HepG2 (cell line): ENCODE data around the gene KRTAP10-8. TPM values are rescaled to one million over a fixed set of nuclear protein-coding genes. Genes with fewer than 3 reads are reported as not detected.

Experiments used
- KLF6 ChIP-seq: IDR thresholded peaks from 2 replicates; pipeline ENCODE4 v1.8.0; 2016; ENCODE audit warnings: missing biosample characterization, missing genetic modification reagents
- MAZ ChIP-seq, 2 experiments: sonication (generic) in 1 of 2; formaldehyde crosslinking in 1 of 2; IDR thresholded peaks; 2 replicates each; pipeline versions ENCODE4 v1.5.0 to v1.6.1; 2012 to 2020; ENCODE audit warnings: low read depth in 2 of 2, mild to moderate bottlenecking in 2 of 2, borderline replicate concordance in 1 of 2, improper control_type of control experiment in 1 of 2, low read length in 1 of 2, missing genetic modification reagents in 1 of 2, moderate library complexity in 1 of 2
- NR2C2 ChIP-seq: sonication (generic); formaldehyde crosslinking; IDR thresholded peaks from 2 replicates; pipeline ENCODE4 v1.4.0; 2020; ENCODE audit warnings: missing genetic modification reagents, mild to moderate bottlenecking, moderate library complexity, borderline replicate concordance
- POLR2AphosphoS2 ChIP-seq: IDR thresholded peaks from 2 replicates; pipeline ENCODE4 v1.6.1; 2011; ENCODE audit warnings: low read depth, low read length, improper control_type of control experiment
- RBM39 ChIP-seq: fragments of 200-400 bp; formaldehyde crosslinking; IDR thresholded peaks from one replicate; pipeline ENCODE4 v1.6.1; 2018; ENCODE audit warnings: antibody characterized with exemption, mild to moderate bottlenecking, low read depth, low read length; ENCODE audit not compliant: poor library complexity, severe bottlenecking
- RERE ChIP-seq: IDR thresholded peaks from 2 replicates; pipeline ENCODE4 v1.6.1; 2016; ENCODE audit warnings: low read depth, missing genetic modification reagents, missing compliant biosample characterization
- SALL1 ChIP-seq: sonication (generic); formaldehyde crosslinking; IDR thresholded peaks from 2 replicates; pipeline ENCODE4 v1.8.0; 2022; ENCODE audit warnings: mild to moderate bottlenecking, missing genetic modification reagents
- SMAD3 ChIP-seq: sonication (generic); formaldehyde crosslinking; IDR thresholded peaks from 2 replicates; pipeline ENCODE4 v1.4.0; 2020; ENCODE audit warnings: missing genetic modification reagents
- TFDP2 ChIP-seq: sonication (generic); formaldehyde crosslinking; IDR thresholded peaks from 2 replicates; pipeline ENCODE4 v1.4.0; 2020; ENCODE audit warnings: missing genetic modification reagents
- TFE3 ChIP-seq: IDR thresholded peaks from 2 replicates; pipeline ENCODE4 v1.6.1; 2016
- ZNF367 ChIP-seq: sonication (generic); formaldehyde crosslinking; IDR thresholded peaks from 2 replicates; pipeline ENCODE4 v1.4.0; 2020; ENCODE audit warnings: missing genetic modification reagents, borderline replicate concordance
- ZNF563 ChIP-seq: sonication (generic); formaldehyde crosslinking; IDR thresholded peaks from 2 replicates; pipeline ENCODE4 v1.8.0; 2022; ENCODE audit warnings: mild to moderate bottlenecking, moderate library complexity, missing genetic modification reagents
- ZNF83 ChIP-seq: sonication (generic); formaldehyde crosslinking; IDR thresholded peaks from 2 replicates; pipeline ENCODE4 v1.4.0; 2020; ENCODE audit warnings: missing genetic modification reagents, mild to moderate bottlenecking, borderline replicate concordance
- polyA plus RNA-seq, 8 experiments: library from polyadenylated mRNA; depleted of rRNA in 3 of 8; stranded (reverse) in 7 of 8; unstranded in 1 of 8; fragments of >200 nt; fragmentation: Illumina TruSeq in 4 of 8; extraction: Trizol in 4 of 8; gene quantifications; 2 replicates each; pipeline versions ENCODE4 v1.2.1 to v1.2.3, GENCODE V29; 2011 to 2016; ENCODE audit warnings: low read depth in 4 of 8, missing spikeins in 1 of 8, mixed read lengths in 1 of 8; ENCODE audit not compliant: insufficient read depth in 1 of 8
- total RNA-seq, 5 experiments: library from RNA; depleted of rRNA; stranded (reverse); fragments of >200 nt; fragmentation: Illumina TruSeq; extraction: Trizol; gene quantifications; 2 replicates each; pipeline ENCODE4 v1.2.3, GENCODE V29; 2016; ENCODE audit warnings: low read depth in 1 of 5
- TF ChIP-seq, protein P1 (sequence below): IDR thresholded peaks from 2 replicates; pipeline ENCODE4 v1.6.1; 2016; ENCODE audit warnings: missing compliant biosample characterization, missing genetic modification reagents, borderline replicate concordance
- TF ChIP-seq, protein P2 (sequence below): IDR thresholded peaks from 2 replicates; pipeline ENCODE4 v1.6.1; 2016

KRTAP10-8 gene
- total and polyA plus RNA-seq, 2 of the 13 experiments (the other 11 are each of a cell fraction or from before 2014, with no cell fraction given): not detected

- TF ChIP-seq RERE (no peak), MAZ (IDR thresholded peaks at IDR 0.05; ENCODE audit: borderline replicate concordance, low read depth, low read length) (no peak), MAZ (CRISPR knock-in tag; IDR thresholded peaks at IDR 0.05; ENCODE audit: low read depth) (0 out of 2 replicates have a peak, but pooled peaks have one; percentile 29), ZNF367 (CRISPR knock-in tag) (no peak), TFDP2 (CRISPR knock-in tag) (peak; percentile 53), TFE3 (CRISPR knock-in tag) (0 out of 2 replicates have a peak, but pooled peaks have one; percentile 46), NR2C2 (CRISPR knock-in tag) (0 out of 2 replicates have a peak, but pooled peaks have one; percentile 22), ZNF563 (peak; percentile 44; the same call in 1 of the 2 replicates), KLF6 (CRISPR knock-in tag) (0 out of 2 replicates have a peak, but pooled peaks have one; percentile 65), SALL1 (CRISPR knock-in tag) (peak; percentile 57; the same call in 1 of the 2 replicates), ZNF83 (CRISPR knock-in tag) (no peak), RBM39 (no peak), POLR2AphosphoS2 (no peak), SMAD3 (CRISPR knock-in tag) (no peak)
- TF ChIP-seq, protein P1, sequence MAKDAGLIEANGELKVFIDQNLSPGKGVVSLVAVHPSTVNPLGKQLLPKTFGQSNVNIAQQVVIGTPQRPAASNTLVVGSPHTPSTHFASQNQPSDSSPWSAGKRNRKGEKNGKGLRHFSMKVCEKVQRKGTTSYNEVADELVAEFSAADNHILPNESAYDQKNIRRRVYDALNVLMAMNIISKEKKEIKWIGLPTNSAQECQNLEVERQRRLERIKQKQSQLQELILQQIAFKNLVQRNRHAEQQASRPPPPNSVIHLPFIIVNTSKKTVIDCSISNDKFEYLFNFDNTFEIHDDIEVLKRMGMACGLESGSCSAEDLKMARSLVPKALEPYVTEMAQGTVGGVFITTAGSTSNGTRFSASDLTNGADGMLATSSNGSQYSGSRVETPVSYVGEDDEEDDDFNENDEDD (CRISPR knock-in tag): peak; percentile 58; the same call in 1 of the 2 replicates
- TF ChIP-seq, protein P2, sequence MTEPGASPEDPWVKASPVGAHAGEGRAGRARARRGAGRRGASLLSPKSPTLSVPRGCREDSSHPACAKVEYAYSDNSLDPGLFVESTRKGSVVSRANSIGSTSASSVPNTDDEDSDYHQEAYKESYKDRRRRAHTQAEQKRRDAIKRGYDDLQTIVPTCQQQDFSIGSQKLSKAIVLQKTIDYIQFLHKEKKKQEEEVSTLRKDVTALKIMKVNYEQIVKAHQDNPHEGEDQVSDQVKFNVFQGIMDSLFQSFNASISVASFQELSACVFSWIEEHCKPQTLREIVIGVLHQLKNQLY: peak; percentile 50; the same call in 1 of the 2 replicates
These were observed 41.2 kb downstream of the KRTAP10-8 start (continued) for GRCh38 chr21:44653123-44653522.
